Gastroesophageal sphincter (tissue), 3 donors: ENCODE measurements around the gene FAM78A.

Experiments
- CTCF ChIP-seq, 4 experiments: fragments of 200-600 bp in 2 of 4; fragments of 450-650 bp in 2 of 4; sonication (generic) in 1 of 4; IDR thresholded peaks; one replicate each; pipeline ENCODE4 v1.5.1; 2017 to 2019; ENCODE audit warnings: antibody characterized with exemption in 4 of 4, mild to moderate bottlenecking in 2 of 4, moderate library complexity in 2 of 4
- EP300 ChIP-seq: sonication (generic); formaldehyde crosslinking; IDR thresholded peaks from one replicate; pipeline ENCODE4 v1.6.1; 2017; ENCODE audit warnings: antibody characterized with exemption, mild to moderate bottlenecking
- POLR2A ChIP-seq, 2 donors: fragments of 450-650 bp; IDR thresholded peaks; one replicate each; pipeline ENCODE4 v1.6.1; 2017; ENCODE audit warnings: antibody characterized with exemption in 2 of 2, mild to moderate bottlenecking in 2 of 2, moderate library complexity in 1 of 2
- POLR2AphosphoS5 ChIP-seq: sonication (generic); formaldehyde crosslinking; IDR thresholded peaks from one replicate; pipeline ENCODE4 v1.6.1; 2017; ENCODE audit warnings: antibody characterized with exemption

- TF ChIP-seq CTCF (IDR thresholded peaks at IDR 0.05) (no peak), POLR2AphosphoS5 (no peak), EP300 (no peak), POLR2A (IDR thresholded peaks at IDR 0.05) (no peak)
These were observed 27.3 kb upstream of the FAM78A start for GRCh38 chr9:131303381-131304321.
